B cell (primary cell): ENCODE measurements around the gene FBXO24. TPM values are rescaled to one million over a fixed set of nuclear protein-coding genes. Genes with fewer than 3 reads are reported as not detected.

Source experiments
- ATAC-seq: fragments of 200-7000 bp; cut with Tn5 transposase; one replicate; pipeline ENCODE4 v1.10.0; 2021; ENCODE audit warnings: low read depth, mild to moderate bottlenecking, moderate number of reproducible peaks, moderate library complexity
- CTCF ChIA-PET: fragments of 350-600 bp; sonication (Branson Sonifier 250); formaldehyde crosslinking; loops from one replicate; lab custom pipeline; 2021; ENCODE audit warnings: antibody characterized with exemption, inconsistent platforms; lab: Charles Lee
- POLR2A ChIA-PET: fragments of 350-600 bp; sonication (Branson Sonifier 250); formaldehyde crosslinking; loops from one replicate; lab custom pipeline; 2021; ENCODE audit warnings: antibody characterized with exemption; lab: Charles Lee
- DNase-seq: peaks from one replicate; pipeline ENCODE4 v3.0.0; 2013
- H2AFZ ChIP-seq: 2 replicates; pipeline ENCODE4 v1.6.1; 2012; ENCODE audit warnings: mild to moderate bottlenecking, low read depth, low read length; ENCODE audit not compliant: insufficient read depth, poor library complexity, severe bottlenecking
- H3K27ac ChIP-seq, 2 donors: 1 replicate in 1 of 2; 2 replicates in 1 of 2; pipeline ENCODE4 v1.5.1; 2012 to 2013; ENCODE audit warnings: low read length in 2 of 2, mild to moderate bottlenecking in 2 of 2, moderate library complexity in 1 of 2
- H3K27me3 ChIP-seq, 4 experiments: fragments of 200-600 bp in 1 of 4; sonication (generic) in 1 of 4; replicated peaks in 1 of 4; 1 replicate in 2 of 4; 2 replicates in 2 of 4; pipeline versions ENCODE4 v1.6.1 to v1.7.0; 2013 to 2016; ENCODE audit warnings: low read length in 3 of 4, mild to moderate bottlenecking in 2 of 4, mixed read lengths in 1 of 4, moderate library complexity in 1 of 4; ENCODE audit not compliant: insufficient read depth in 4 of 4, control insufficient read depth in 3 of 4; ENCODE audit errors: control extremely low read depth in 1 of 4
- H3K36me3 ChIP-seq, 2 experiments: replicated peaks in 1 of 2; 1 replicate in 1 of 2; 2 replicates in 1 of 2; pipeline versions ENCODE4 v1.6.1 to v1.7.1; 2013; ENCODE audit warnings: low read length in 1 of 2; ENCODE audit not compliant: insufficient read depth in 2 of 2, control insufficient read depth in 1 of 2; ENCODE audit errors: control extremely low read depth in 1 of 2, extremely low read depth in 1 of 2
- H3K4me1 ChIP-seq, 2 donors: fragments of 200-600 bp in 1 of 2; sonication (generic) in 1 of 2; 1 replicate in 1 of 2; 2 replicates in 1 of 2; pipeline versions ENCODE4 v1.5.1 to v1.6.1; 2013 to 2017; ENCODE audit warnings: low read length in 2 of 2; ENCODE audit not compliant: control insufficient read depth in 2 of 2, insufficient read depth in 2 of 2
- H3K4me2 ChIP-seq: replicated peaks from 2 replicates; pipeline ENCODE3; 2012; ENCODE audit warnings: mild to moderate bottlenecking, low read depth, low read length; ENCODE audit not compliant: poor library complexity, severe bottlenecking
- H3K4me3 ChIP-seq, 5 experiments: fragments of 200-600 bp in 1 of 5; sonication (generic) in 1 of 5; 1 replicate in 3 of 5; 2 replicates in 2 of 5; pipeline versions ENCODE4 v1.5.1 to v1.7.0; 2011 to 2016; ENCODE audit warnings: low read length in 4 of 5, mild to moderate bottlenecking in 4 of 5, low read depth in 2 of 5, control low read depth in 1 of 5, moderate library complexity in 1 of 5; ENCODE audit not compliant: insufficient read depth in 1 of 5; ENCODE audit errors: control extremely low read depth in 1 of 5, extremely low read depth in 1 of 5
- H3K79me2 ChIP-seq: fragments of 200-600 bp; sonication (generic); one replicate; pipeline ENCODE4 v1.6.0; 2016; ENCODE audit warnings: low read length; ENCODE audit not compliant: control insufficient read depth, insufficient read depth
- H3K9ac ChIP-seq: fragments of 200-600 bp; sonication (generic); 2 replicates; pipeline ENCODE4 v1.6.1; 2017; ENCODE audit warnings: mild to moderate bottlenecking, low read length, moderate library complexity
- H3K9me3 ChIP-seq, 3 donors: one replicate each; pipeline versions ENCODE4 v1.6.1 to v1.7.1; 2013; ENCODE audit warnings: low read length in 2 of 3; ENCODE audit not compliant: control insufficient read depth in 2 of 3, insufficient read depth in 1 of 3; ENCODE audit errors: control extremely low read depth in 1 of 3
- H4K20me1 ChIP-seq: 2 replicates; pipeline ENCODE4 v1.6.0; 2012; ENCODE audit warnings: mild to moderate bottlenecking, low read length; ENCODE audit not compliant: insufficient read depth, control insufficient read depth, poor library complexity, severe bottlenecking
- H3K27ac Mint-ChIP-seq: one replicate; pipeline ENCODE4 v1.8.0; 2021; ENCODE audit warnings: mixed read lengths
- H3K27me3 Mint-ChIP-seq: one replicate; pipeline ENCODE4 v1.8.0; 2021; ENCODE audit warnings: mixed read lengths
- H3K4me1 Mint-ChIP-seq: one replicate; pipeline ENCODE4 v1.8.0; 2021; ENCODE audit warnings: mixed read lengths
- H3K4me3 Mint-ChIP-seq: one replicate; pipeline ENCODE4 v1.8.0; 2021; ENCODE audit warnings: mixed read lengths
- H3K9me3 Mint-ChIP-seq: one replicate; pipeline ENCODE4 v1.8.0; 2022; ENCODE audit warnings: mixed read lengths; ENCODE audit not compliant: insufficient read depth
- CTCF ChIP-seq: fragments of 200-600 bp; IDR thresholded peaks from one replicate; pipeline ENCODE4 v1.8.0; 2022; ENCODE audit warnings: antibody characterized with exemption, mild to moderate bottlenecking
- EZH2 ChIP-seq: IDR thresholded peaks from 2 replicates; pipeline ENCODE4 v1.6.1; 2012; ENCODE audit warnings: borderline replicate concordance, low read depth, mild to moderate bottlenecking, moderate library complexity, low read length; ENCODE audit not compliant: insufficient read depth, poor library complexity, severe bottlenecking
- WGBS: methylation state at CpG from one replicate; pipeline ENCODE4 v1.1.5; 2013; ENCODE audit warnings: missing lambda C conversion rate; ENCODE audit not compliant: insufficient coverage; 5-methylcytosine and 5-hydroxymethylcytosine counted together
- intact Hi-C: fragments of 100-400 bp; cut with micrococcal nuclease; formaldehyde crosslinking; loops from one replicate; pipeline ENCODE4 v1.10.0; 2022
- polyA plus RNA-seq: library from polyadenylated mRNA; depleted of rRNA; stranded (reverse); fragments of >200 nt; gene quantifications from 2 replicates; pipeline ENCODE4 v1.2.3, GENCODE V29; 2012
- total RNA-seq, 2 donors: library from RNA; stranded (reverse); fragments of 120-200 nt in 1 of 2; gene quantifications; 1 replicate in 1 of 2; 2 replicates in 1 of 2; pipeline versions ENCODE4 v1.2.3 to v1.2.4, GENCODE V29; 2013 to 2022

The FBXO24 gene
- total and polyA plus RNA-seq, 2 donors (not counting 1 experiment from before 2014, with no cell fraction given), result 1.2 to 1.6 TPM

- CTCF ChIA-PET, result interaction anchor here (1.4 kb wide), 1 partner anchor 14 kb away, joined by 3 read pairs; the partner anchor contains the start of gene FBXO24
- Histone ChIP-seq H3K36me3 (peaks cover 0 to 34% of the 10 kb centered on the region in 2 experiments), H3K27me3 (no peaks in the 10 kb centered on the region)
These were observed 13.7 kb upstream of the FBXO24 start for GRCh38 chr7:100572281-100572948.

More at GRCh38 chr7:100572281-100572948, 13.7 kb upstream of the FBXO24 start:
- intact Hi-C loops, result no loop called here
- no peaks in the 10 kb centered on the region for H3K9me3 ChIP-seq
- no peak overlapping the region for H3K9ac ChIP-seq
- peaks cover 50% of the 10 kb centered on the region for H4K20me1 ChIP-seq
- H3K27me3 Mint-ChIP-seq, result no peaks in the 10 kb centered on the region
- H3K4me3 Mint-ChIP-seq, result no peak overlapping the region
- no peak for DNase-seq
- no peak overlapping the region for H2AFZ ChIP-seq
- H3K27ac Mint-ChIP-seq, result no peak overlapping the region
- H3K4me2 ChIP-seq, result no peak overlapping the region
- TF ChIP-seq EZH2 (no peak), CTCF (no peak)
- H3K4me1 Mint-ChIP-seq, result peaks cover 33% of the 10 kb centered on the region
- no peak for ATAC-seq
- H3K4me3 ChIP-seq, result no peak overlapping the region
- H3K9me3 Mint-ChIP-seq, result no peaks in the 10 kb centered on the region
- no peak overlapping the region for H3K27ac ChIP-seq
- POLR2A ChIA-PET, result no interaction called here
- H3K79me2 ChIP-seq, result peaks cover 2% of the 10 kb centered on the region
- WGBS, result 94% methylated on average over 18 of the region's 20 CpGs
- peaks cover 36 to 44% of the 10 kb centered on the region in 2 donors for H3K4me1 ChIP-seq
